ENCODE data around the gene ABCC12.

DNA sequence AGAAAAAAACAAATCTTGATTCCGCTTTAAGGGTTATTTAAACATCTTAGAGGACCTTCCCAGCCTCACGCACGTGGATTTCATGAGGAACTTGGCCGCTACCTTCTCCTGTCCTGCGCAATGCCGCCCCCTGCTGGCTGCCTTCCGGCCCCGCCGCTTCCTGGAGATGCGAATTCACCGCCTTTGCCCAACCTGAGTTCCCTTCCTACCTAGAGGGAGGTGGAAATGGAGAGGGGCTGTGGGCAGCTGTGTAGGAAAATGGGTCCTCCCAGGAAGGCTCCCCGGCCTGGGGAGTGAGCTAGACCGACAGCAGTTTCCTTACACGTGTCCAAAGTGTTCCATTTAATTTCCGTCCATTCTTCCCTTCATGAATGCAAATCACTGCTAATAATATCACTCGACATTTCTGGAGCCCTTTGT lies 1.0 kb upstream of the ABCC12 start:
- TF ChIP-seq RAD21 (IDR thresholded peaks at IDR 0.05) = peak; percentile 82 to 91
- TF ChIP-seq, protein P1, sequence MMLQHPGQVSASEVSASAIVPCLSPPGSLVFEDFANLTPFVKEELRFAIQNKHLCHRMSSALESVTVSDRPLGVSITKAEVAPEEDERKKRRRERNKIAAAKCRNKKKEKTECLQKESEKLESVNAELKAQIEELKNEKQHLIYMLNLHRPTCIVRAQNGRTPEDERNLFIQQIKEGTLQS (IDR thresholded peaks at IDR 0.05) = no peak
- TF ChIP-seq, protein P2, sequence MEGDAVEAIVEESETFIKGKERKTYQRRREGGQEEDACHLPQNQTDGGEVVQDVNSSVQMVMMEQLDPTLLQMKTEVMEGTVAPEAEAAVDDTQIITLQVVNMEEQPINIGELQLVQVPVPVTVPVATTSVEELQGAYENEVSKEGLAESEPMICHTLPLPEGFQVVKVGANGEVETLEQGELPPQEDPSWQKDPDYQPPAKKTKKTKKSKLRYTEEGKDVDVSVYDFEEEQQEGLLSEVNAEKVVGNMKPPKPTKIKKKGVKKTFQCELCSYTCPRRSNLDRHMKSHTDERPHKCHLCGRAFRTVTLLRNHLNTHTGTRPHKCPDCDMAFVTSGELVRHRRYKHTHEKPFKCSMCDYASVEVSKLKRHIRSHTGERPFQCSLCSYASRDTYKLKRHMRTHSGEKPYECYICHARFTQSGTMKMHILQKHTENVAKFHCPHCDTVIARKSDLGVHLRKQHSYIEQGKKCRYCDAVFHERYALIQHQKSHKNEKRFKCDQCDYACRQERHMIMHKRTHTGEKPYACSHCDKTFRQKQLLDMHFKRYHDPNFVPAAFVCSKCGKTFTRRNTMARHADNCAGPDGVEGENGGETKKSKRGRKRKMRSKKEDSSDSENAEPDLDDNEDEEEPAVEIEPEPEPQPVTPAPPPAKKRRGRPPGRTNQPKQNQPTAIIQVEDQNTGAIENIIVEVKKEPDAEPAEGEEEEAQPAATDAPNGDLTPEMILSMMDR (IDR thresholded peaks at IDR 0.05; ENCODE audit: low read depth, low read length, missing input control) = peak; percentile 89
- TF ChIP-seq, protein P3, sequence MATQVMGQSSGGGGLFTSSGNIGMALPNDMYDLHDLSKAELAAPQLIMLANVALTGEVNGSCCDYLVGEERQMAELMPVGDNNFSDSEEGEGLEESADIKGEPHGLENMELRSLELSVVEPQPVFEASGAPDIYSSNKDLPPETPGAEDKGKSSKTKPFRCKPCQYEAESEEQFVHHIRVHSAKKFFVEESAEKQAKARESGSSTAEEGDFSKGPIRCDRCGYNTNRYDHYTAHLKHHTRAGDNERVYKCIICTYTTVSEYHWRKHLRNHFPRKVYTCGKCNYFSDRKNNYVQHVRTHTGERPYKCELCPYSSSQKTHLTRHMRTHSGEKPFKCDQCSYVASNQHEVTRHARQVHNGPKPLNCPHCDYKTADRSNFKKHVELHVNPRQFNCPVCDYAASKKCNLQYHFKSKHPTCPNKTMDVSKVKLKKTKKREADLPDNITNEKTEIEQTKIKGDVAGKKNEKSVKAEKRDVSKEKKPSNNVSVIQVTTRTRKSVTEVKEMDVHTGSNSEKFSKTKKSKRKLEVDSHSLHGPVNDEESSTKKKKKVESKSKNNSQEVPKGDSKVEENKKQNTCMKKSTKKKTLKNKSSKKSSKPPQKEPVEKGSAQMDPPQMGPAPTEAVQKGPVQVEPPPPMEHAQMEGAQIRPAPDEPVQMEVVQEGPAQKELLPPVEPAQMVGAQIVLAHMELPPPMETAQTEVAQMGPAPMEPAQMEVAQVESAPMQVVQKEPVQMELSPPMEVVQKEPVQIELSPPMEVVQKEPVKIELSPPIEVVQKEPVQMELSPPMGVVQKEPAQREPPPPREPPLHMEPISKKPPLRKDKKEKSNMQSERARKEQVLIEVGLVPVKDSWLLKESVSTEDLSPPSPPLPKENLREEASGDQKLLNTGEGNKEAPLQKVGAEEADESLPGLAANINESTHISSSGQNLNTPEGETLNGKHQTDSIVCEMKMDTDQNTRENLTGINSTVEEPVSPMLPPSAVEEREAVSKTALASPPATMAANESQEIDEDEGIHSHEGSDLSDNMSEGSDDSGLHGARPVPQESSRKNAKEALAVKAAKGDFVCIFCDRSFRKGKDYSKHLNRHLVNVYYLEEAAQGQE (IDR thresholded peaks at IDR 0.05) = no peak
- no peak for TF ChIP-seq RXRA (IDR thresholded peaks at IDR 0.05)
